Heart right ventricle (tissue), 16 donors: ENCODE data around the gene MYLK. TPM values are rescaled to one million over a fixed set of nuclear protein-coding genes. Genes with fewer than 3 reads are reported as not detected.
"Not testable (repeated sequence)": the region's sequence is repeated elsewhere in the genome, so short reads cannot be mapped to it uniquely, and the experiment has no call there.

ENCODE experiments used
- ATAC-seq, 8 donors: fragments of 200-7000 bp; cut with Tn5 transposase; one replicate each; pipeline ENCODE4 v1.9.1; 2020; ENCODE audit warnings: mild to moderate bottlenecking in 8 of 8, moderate library complexity in 8 of 8, moderate number of reproducible peaks in 1 of 8
- DNase-seq, 2 donors: peaks; one replicate each; pipeline ENCODE4 v3.0.0-alpha.2; 2020
- H3K27ac ChIP-seq, 10 donors: fragments of 200-600 bp; sonication (generic) in 2 of 10; one replicate each; pipeline versions ENCODE4 v1.5.0 to v1.8.0; 2020 to 2022; ENCODE audit warnings: mild to moderate bottlenecking in 3 of 10
- H3K27me3 ChIP-seq, 7 donors: fragments of 200-600 bp; one replicate each; pipeline ENCODE4 v1.8.0; 2021 to 2022; ENCODE audit warnings: mild to moderate bottlenecking in 2 of 7
- H3K36me3 ChIP-seq, 9 donors: fragments of 200-600 bp; sonication (generic) in 1 of 9; one replicate each; pipeline versions ENCODE4 v1.5.0 to v1.8.0; 2020 to 2022; ENCODE audit warnings: mild to moderate bottlenecking in 2 of 9
- H3K4me1 ChIP-seq, 9 donors: fragments of 200-600 bp; sonication (generic) in 1 of 9; one replicate each; pipeline versions ENCODE4 v1.5.0 to v1.8.0; 2020 to 2022; ENCODE audit warnings: mild to moderate bottlenecking in 4 of 9
- H3K4me3 ChIP-seq, 10 donors: fragments of 200-600 bp; sonication (generic) in 2 of 10; one replicate each; pipeline versions ENCODE4 v1.5.0 to v1.8.0; 2020 to 2022; ENCODE audit warnings: mild to moderate bottlenecking in 7 of 10, moderate library complexity in 2 of 10
- H3K9me3 ChIP-seq, 11 donors: fragments of 200-600 bp in 10 of 11; sonication (generic) in 2 of 11; one replicate each; pipeline versions ENCODE4 v1.5.0 to v1.8.0; 2013 to 2022; ENCODE audit warnings: mild to moderate bottlenecking in 2 of 11, control low read depth in 1 of 11, moderate library complexity in 1 of 11
- WGBS, 2 donors: extraction: QIAGEN DNeasy Blood & Tissue Kit; methylation state at CpG; one replicate each; pipeline ENCODE4 v1.1.7; 2013; ENCODE audit warnings: inconsistent platforms in 1 of 2; 5-methylcytosine and 5-hydroxymethylcytosine counted together
- intact Hi-C, 10 donors: fragments of 100-400 bp; cut with DNase I; formaldehyde crosslinking; loops; one replicate each; pipeline versions ENCODE4 v1.11.1 to v1.14.2; 2022
- polyA plus RNA-seq, 2 donors: library from polyadenylated mRNA; stranded (reverse); fragments of 200-250 nt; gene quantifications; one replicate each; pipeline ENCODE4 v1.2.3, GENCODE V29; 2013
- total RNA-seq, 10 donors: library from RNA; stranded (reverse); fragmentation: NEBNext Ultra II Directional in 3 of 10; extraction: Animal tissue kit (Norgen Biotek cat#: 25700) in 3 of 10; gene quantifications; one replicate each; pipeline versions ENCODE4 v1.2.1 to v1.2.4, GENCODE V29; 2021 to 2023
- TF ChIP-seq, protein P1 (sequence below), 9 donors: fragments of 200-600 bp; sonication (generic) in 2 of 9; IDR thresholded peaks; one replicate each; pipeline versions ENCODE4 v1.5.0 to v1.8.0; 2021 to 2022; ENCODE audit warnings: antibody characterized with exemption in 9 of 9, mild to moderate bottlenecking in 5 of 9, moderate library complexity in 1 of 9
- donor health status: Arrhythmogenic right ventricular cardiomyopathy.
- donor health status: ischemic (EF 13 %, LVEDD 7.1; RV severe dilation, severe dysfunction).
- donor health status: healthy with polysubstance abuse.
- donor health status: DM: no; HTN: yes; CAD: no.
- donor health status: DM: no; HTN: no; CAD: no.
- donor health status: ischemic (EF 25% LVEDD 6.9; RV normal size, moderate dysfunction).
- donor health status: ischemic (EF 25% LVEDD 5.7; RV mildly dilated, moderate dysfunction).
- donor health status: healthy.
- donor health status: DM: yes; HTN: yes; CAD: no.
- donor health status: Ischemic cardiomyopathy.
- donor health status: ischemic (EF 35%, LVEDD 5.7; RV mildly dilated, moderate dysfunction).
- donor health status: nonischemic (EF 11% LVEDD 7.7; RV severe dilation, severe dysfunction).
- donor health status: DM: yes; HTN: yes; CAD: no.
- donor health status: PGD.
- donor health status: ischemic (EF 29% LVEDD 5.4; RV normal size, mild dysfunction).
- donor health status: nonischemic (EF 23%, LVEDD 6.1; RV moderate dilation, normal function).

The MYLK gene
- total and polyA plus RNA-seq, 12 donors, result 5.6 to 20.6 (median 11.6) TPM

DNA sequence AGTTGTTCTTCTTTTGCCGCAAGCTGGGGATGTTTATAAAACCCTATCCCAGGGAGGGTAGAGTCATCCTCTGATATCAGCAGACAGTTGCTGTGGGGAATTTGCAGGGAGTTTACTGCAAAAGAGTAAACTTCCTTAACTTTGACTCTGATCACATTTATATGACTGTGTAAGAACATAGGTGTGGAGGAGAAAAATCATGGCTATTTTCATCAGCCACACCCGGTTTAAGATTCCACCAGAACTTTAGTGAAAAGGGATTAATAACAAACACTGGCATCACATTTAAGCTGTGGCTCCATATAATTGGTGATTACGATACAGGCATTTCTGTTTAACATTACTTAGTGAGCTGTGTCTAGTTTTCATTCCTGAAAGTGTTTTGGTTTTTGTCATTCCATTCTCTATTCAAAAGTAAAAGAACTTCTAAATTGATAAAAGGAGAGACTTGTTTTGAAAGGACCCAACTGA is 143.1 kb downstream of the MYLK start:
- H3K27ac ChIP-seq, result no peak overlapping the region
- TF ChIP-seq, protein P1, sequence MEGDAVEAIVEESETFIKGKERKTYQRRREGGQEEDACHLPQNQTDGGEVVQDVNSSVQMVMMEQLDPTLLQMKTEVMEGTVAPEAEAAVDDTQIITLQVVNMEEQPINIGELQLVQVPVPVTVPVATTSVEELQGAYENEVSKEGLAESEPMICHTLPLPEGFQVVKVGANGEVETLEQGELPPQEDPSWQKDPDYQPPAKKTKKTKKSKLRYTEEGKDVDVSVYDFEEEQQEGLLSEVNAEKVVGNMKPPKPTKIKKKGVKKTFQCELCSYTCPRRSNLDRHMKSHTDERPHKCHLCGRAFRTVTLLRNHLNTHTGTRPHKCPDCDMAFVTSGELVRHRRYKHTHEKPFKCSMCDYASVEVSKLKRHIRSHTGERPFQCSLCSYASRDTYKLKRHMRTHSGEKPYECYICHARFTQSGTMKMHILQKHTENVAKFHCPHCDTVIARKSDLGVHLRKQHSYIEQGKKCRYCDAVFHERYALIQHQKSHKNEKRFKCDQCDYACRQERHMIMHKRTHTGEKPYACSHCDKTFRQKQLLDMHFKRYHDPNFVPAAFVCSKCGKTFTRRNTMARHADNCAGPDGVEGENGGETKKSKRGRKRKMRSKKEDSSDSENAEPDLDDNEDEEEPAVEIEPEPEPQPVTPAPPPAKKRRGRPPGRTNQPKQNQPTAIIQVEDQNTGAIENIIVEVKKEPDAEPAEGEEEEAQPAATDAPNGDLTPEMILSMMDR (IDR thresholded peaks at IDR 0.05), result no peak
- H3K4me3 ChIP-seq, result no peak overlapping the region
- no peaks in the 10 kb centered on the region for H3K27me3 ChIP-seq
- no peak for ATAC-seq
- DNase-seq, result no peak
- H3K9me3 ChIP-seq, result no peaks in the 10 kb centered on the region
- no peaks in the 10 kb centered on the region for H3K36me3 ChIP-seq
- WGBS, 2 donors, result 93 to 96% methylated on average over 3 of the region's 3 CpGs
- intact Hi-C loops, result loop anchor here in 1 of 10 donors (10.0 kb wide), 1 partner anchor 144 kb away; the partner anchor contains the start of gene MYLK
- H3K4me1 ChIP-seq, result no peaks in the 10 kb centered on the region

DNA sequence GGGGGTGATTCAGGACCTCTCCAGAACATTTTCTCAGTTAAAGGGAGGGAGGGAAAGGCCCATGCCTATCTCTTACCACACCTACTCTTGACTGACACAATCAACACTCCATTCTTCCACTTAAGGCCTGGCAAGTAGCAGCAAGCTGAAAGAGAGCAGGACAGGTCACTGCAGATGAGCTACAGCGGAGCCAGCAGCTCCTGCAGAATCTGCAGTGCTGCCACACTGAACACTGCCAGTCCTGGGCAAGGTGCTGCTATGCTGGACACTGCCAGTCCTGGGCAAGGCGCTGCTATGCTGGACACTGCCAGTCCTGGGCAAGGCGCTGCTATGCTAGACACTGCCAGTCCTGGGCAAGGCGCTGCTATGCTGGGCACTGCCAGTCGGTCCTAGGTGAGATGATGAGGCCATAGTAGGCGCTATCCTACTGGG is 143.7 kb downstream of the MYLK start:
- peak; percentile 9 to 36 for DNase-seq
- no peaks in the 10 kb centered on the region for H3K27me3 ChIP-seq
- H3K4me3 ChIP-seq, result no peak overlapping the region
- H3K36me3 ChIP-seq, result no peaks in the 10 kb centered on the region
- peak; percentile 42 to 89 (median 80) for ATAC-seq
- WGBS, 2 donors, result 75 to 77% methylated on average over 6 of the region's 6 CpGs
- no peaks in the 10 kb centered on the region for H3K4me1 ChIP-seq
- TF ChIP-seq, protein P1 (IDR thresholded peaks at IDR 0.05), result no peak
- intact Hi-C loops, result loop anchor here in 1 of 10 donors (10.0 kb wide), 1 partner anchor 144 kb away; the partner anchor contains the start of gene MYLK
- H3K9me3 ChIP-seq, result no peaks in the 10 kb centered on the region
- no peak overlapping the region for H3K27ac ChIP-seq

DNA sequence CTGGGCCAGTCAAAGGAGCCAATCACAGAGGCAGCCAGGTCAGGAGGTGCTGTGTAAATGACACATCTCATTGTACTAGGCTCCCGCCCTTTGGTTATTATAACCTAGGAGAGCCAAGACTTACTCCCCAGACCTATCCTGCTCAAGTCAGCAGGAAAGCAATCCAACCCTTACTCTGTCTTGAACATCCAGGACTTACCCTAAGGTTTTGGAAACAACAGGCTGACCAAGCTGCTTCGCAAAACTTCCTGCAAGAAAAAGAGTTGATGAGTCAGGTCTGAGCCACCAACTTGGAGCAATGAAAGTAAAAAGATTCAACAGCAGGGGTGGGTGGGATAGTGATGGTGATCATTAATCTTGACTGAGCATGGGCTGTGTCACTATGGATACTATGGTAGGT is 144.4 kb downstream of the MYLK start:
- intact Hi-C loops, result loop anchor here in 2 of 10 donors (10.0 kb wide), 2 partner anchors 145 to 245 kb away; partner anchors contain the start of gene MYLK (in 1 of the 2)
- ATAC-seq, result no peak
- WGBS, 2 donors, result 96 to 98% methylated on average over 2 of the region's 2 CpGs
- Histone ChIP-seq H3K4me3 (no peak overlapping the region), H3K4me1 (no peaks in the 10 kb centered on the region), H3K27ac (no peak overlapping the region), H3K36me3 (no peaks in the 10 kb centered on the region), H3K27me3 (no peaks in the 10 kb centered on the region), H3K9me3 (no peaks in the 10 kb centered on the region)
- DNase-seq, result no peak
- TF ChIP-seq, protein P1 (IDR thresholded peaks at IDR 0.05), result no peak

DNA sequence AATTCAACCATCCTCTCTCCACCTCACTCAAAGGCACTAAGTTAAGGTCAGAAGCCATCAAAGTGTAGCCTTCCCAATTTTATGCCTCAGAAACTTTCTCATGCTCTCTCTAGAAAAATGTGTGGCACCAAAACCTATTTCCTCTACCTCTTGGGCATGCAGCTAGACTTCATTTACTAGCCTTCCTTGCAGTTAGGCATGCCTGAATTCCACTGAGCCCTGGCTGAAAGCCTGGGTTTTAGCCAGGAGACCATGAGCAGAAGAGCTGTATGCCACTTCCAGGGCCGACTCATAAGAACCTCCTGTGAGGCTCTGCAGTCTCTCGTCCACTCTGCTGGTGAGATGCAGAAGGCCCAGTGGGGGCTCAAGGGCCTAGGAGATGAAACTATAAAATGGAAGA is 145.0 kb downstream of the MYLK start:
- H3K9me3 ChIP-seq, result no peaks in the 10 kb centered on the region
- no peaks in the 10 kb centered on the region for H3K36me3 ChIP-seq
- WGBS, 2 donors, result 93 to 97% methylated on average over 2 of the region's 2 CpGs
- intact Hi-C loops, result loop anchor here in 1 of 10 donors (10.0 kb wide), 1 partner anchor 246 kb away; no protein-coding TSS in a partner anchor
- no peaks in the 10 kb centered on the region for H3K27me3 ChIP-seq
- TF ChIP-seq, protein P1 (IDR thresholded peaks at IDR 0.05), result no peak
- ATAC-seq (no peak), DNase-seq (no peak)
- H3K4me1 ChIP-seq, result no peaks in the 10 kb centered on the region
- no peak overlapping the region for H3K27ac ChIP-seq
- no peak overlapping the region for H3K4me3 ChIP-seq

DNA sequence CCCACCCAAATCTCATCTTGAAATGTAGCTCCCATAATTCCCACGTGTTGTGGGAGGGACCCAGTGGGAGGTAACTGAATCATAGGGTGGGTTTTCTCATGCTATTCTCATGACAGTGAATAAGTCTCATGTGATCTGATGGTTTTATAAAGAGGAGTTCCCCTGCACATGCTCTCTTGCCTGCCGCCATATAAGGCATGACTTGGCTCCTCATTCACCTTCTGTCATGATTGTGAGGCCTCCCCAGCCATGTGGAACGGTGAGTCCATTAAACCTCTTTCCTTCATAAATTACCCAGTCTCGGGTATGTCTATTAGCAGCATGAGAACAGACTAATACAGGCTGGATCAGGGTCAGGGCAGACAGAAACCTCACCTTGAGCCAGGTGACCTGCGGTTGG is 145.6 kb downstream of the MYLK start:
- H3K36me3 ChIP-seq, H3K9me3 ChIP-seq, H3K4me1 ChIP-seq, DNase-seq, ATAC-seq, H3K27me3 ChIP-seq, H3K27ac ChIP-seq, H3K4me3 ChIP-seq: not testable (repeated sequence)
- intact Hi-C loops, result loop anchor here in 1 of 10 donors (10.0 kb wide), 1 partner anchor 246 kb away; no protein-coding TSS in a partner anchor
- 95% methylated on average over 5 of the region's 5 CpGs for WGBS, 2 donors
